HG02763 (cell line): ENCODE results near the gene TMEM271.

ENCODE experiments used
- ATAC-seq: cut with Tn5 transposase; IDR thresholded peaks from one replicate; pipeline ENCODE4 v1.9.1; 2021; ENCODE audit warnings: mild to moderate bottlenecking, moderate library complexity; ENCODE audit not compliant: unreplicated experiment

The TMEM271 gene

DNA sequence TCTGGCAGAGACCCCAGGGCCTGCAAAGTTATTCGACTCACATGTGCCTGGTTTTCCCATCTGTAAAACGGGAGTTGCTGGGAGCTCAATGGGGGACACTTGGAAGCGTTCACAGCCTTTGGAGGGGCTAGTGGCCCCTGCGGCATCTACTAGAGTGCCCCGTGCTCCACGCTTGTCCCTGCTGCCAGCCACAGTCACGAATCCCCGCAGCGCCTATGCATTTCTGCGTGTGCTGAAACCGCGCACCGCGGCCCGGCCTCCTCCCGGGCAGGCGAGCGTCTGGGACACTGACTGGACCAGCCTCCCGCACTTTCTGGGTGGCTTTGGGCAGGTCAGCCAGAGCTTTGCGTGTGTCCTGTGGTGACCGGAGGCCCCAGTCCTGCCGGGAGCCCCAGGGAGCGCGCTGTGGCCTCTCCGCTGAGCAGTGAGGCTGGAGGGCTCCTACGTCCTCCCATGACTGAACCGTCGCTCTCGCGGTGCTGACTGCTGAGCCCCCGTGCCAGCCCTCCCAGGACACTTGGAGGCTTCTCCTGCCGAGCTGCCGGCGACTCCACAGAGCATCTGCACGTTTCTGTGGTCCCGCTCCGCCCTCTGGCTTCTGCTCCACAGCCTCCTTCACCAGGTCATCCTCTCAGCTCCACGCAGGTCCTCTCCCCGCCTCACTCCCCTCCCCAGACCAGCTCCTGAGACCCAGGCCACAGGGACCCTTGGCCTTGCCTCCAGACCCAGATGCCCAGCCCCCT is 40.7 kb downstream of the TMEM271 start:
- no peak for ATAC-seq

GRCh38 chr4:534576-535151 is 41.4 kb downstream of the TMEM271 start:
- ATAC-seq, result no peak

DNA sequence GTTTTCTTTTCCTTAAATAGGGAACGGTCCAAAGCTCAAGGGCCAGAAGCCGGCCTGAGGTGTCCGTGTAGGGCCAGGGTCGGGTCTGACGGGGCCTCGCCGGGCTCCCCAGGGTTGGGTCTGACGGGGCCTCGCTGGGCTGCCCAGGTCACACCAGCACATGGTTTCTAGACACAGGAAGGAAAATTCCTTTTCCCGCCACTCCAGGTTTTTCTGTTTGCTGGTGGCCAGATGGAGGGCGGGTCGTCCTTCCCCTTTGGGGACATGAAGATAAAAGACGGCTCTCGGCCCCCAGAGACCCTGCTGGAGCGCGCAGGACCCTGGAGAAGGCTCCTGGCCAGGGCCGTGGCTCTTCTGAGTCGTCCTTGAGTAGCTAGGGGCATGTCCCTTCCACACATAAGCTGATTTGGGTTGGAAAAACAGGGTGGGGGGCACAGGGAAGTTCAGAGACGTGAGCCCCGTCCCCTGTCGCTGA is 42.0 kb downstream of the TMEM271 start:
- no peak for ATAC-seq

DNA sequence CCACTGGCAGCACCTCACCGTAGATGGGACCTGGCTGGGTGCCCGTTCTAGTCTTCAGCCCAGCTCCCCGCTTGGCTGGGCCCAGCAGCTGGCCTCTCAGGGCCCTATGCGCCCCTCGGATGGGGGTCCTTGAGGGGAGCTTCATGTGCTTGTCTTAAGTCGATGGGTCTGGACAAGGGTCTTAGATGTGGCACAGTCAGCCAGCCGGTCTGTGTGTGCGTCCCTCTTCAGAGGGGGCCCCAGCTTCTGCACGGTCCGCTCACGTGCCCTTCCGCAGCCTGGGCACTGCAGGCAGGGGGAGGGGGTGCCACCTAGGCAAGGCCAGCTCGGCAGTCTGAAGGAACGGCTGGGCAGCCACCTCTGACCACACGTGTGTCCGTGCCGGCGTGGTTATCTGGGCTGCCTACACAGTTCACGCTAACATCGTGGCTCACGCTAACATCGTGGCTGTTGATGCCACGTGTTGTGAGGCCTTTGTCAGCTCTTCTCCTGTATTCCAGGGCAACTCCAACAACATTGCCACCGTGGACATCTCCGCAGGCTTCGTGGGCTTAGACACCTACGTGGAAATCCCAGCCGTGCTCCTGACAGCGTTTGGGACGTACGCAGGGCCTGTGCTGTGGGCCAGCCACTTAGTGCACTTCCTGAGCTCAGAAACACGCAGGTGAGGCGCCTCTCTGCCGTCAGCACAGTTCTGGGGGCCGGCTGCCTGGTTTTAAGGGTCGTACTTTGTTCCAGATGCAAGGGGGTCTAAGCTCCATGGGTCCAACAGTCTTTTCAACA is 42.6 kb downstream of the TMEM271 start:
- no peak for ATAC-seq

DNA sequence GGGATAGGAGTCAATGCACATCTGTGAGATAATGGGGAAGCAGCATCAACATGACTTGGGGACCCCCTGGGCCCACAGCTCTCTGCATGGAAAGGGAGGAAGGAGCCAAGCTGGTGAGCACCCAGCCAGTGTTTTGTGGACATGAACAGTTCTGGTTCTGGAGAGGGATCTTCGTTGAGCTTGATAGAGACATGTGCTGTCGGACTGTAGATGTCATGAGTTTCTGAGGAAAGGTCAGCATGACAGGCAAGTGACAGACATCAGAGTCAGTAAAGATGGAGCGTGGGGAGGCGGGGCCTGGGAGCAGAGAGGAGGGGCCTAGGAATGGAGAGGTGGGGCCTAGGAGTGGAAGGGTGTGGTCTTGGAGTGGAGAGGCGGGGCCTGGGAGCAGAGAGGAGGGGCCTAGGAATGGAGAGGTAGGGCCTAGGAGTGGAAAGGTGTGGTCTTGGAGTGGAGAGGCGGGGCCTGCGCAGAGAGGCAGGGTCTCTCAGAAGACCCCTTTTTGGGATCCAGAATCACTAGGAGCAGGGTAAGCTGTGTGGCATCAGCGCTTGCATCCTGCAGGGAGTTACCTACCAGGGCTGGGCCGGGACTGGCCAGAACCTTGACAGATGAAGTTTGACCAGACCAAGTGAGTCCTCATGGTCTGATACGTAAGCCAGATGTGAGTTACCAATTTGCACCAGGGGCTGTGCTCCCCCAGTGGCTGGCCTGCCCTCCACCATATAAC is 43.3 kb downstream of the TMEM271 start:
- ATAC-seq, result no peak

DNA sequence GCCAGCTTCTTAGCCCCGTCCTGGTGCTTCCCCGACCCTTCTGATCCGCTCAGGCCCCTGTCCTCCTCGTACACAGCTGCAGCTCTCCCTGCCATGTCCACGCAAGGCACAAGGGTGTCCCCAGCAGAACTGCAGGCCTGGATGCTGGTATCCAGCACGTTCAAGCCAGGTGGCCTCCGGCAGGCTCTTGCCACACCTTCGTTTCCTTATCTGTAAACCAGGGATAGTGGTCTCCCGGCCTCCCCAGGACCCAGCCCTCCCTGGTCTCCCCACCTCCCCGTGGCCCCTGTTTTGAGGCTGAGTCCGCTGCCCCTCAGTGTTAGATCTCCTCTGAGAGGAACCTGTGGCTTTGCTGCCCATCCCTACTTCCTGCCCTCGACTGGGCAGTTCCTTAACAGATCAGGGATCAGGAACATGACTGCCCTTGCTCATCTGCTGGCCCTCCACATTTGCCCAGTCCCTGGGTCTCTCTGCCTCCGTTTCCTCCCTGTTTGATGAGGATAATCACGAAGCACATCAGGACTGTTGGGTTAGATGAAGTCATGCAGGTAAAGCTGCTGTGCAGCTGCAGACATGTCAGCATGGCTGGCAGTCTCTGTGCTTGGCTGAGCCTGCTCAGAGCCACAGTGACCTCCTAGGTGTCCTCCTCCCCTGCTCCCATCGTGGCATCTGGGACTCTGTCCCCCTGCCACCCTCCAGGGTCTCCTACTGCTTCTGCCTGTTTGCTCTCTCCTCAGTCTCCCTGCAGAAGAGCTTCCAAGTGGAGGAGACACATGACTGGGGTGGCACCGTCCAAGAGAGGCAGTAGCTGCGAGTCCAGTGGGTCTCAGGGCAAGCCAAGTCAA is 44.2 kb downstream of the TMEM271 start:
- no peak for ATAC-seq

DNA sequence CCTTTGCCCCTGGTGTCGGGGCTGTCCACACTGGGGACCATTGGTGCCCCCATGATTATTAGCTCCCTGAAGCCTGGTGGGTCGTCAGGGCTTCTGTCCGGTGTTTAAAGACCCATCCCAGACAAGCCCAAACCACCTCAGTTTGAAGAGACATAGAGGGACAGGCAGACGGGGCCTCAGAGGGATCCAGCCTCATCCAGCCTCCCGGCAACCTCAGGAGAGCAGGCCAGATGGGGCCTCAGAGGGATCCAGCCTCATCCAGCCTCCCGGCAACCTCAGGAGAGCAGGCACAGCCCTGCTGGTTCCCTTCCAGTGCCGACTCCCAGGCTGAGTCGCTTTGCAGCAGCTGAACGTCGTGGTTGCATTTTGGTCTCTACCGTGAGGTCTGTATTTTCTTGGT is 45.0 kb downstream of the TMEM271 start:
- ATAC-seq, result no peak

DNA sequence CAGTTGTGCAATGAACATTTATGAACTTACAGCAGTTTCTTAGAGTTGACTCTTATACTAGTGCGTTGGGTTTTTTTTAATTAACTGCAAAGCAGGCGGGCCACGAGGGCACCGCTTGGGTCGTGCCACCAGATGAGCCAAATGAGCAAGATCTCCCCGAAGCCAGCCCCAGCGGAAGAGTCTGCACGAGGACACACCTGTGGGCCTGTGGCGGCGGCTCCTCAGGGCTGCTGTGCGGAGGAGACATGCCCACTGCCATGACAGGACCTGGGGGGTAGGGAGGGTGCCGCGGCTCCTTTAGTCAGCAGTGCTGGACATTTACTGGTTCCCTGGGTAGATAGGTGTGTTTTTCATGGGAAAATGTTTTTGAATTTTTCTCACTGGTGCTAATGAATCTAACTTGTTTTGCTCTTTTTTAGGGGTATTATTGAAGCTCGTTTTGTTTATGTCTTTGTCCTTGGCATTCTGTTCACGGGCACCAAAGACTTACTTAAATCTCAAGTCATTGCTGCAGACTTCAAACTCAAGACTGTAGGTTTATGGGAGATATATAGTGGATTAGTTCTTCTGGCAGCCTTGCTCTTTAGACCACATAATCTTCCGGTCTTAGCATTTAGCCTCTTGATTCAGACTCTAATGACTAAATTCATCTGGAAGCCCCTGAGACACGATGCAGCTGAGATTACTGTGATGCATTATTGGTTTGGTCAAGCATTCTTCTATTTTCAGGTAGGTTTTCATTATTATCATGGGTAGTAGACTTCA is 45.9 kb downstream of the TMEM271 start:
- no peak for ATAC-seq

- ATAC-seq, result no peak
Measured at GRCh38 chr4:529563-529962, 46.5 kb downstream of the TMEM271 start.

- ATAC-seq, result no peak
Measured at GRCh38 chr4:528835-529234, 47.3 kb downstream of the TMEM271 start.

DNA sequence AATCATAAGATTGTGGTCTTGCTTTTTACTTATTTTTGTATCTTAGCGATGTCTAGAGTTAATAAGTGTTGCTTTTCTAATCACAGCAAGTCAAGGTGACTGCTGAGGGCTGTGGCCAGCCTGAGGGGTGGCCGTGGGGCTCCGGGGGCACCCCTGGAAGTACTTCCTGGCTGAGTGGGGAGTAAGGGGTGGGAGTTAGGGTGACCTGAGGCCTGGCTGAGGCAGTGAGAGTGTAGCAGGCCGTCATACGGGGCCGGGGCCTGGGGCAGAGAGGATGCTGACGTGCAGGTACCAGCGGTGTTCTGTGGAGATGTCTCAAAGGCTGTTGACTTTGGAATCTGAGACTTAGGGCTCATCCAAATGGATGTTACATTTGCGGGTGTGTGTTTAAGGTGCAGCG is 47.8 kb downstream of the TMEM271 start:
- no peak for ATAC-seq

GRCh38 chr4:526971-527460 is 49.1 kb downstream of the TMEM271 start:
- no peak for ATAC-seq

DNA sequence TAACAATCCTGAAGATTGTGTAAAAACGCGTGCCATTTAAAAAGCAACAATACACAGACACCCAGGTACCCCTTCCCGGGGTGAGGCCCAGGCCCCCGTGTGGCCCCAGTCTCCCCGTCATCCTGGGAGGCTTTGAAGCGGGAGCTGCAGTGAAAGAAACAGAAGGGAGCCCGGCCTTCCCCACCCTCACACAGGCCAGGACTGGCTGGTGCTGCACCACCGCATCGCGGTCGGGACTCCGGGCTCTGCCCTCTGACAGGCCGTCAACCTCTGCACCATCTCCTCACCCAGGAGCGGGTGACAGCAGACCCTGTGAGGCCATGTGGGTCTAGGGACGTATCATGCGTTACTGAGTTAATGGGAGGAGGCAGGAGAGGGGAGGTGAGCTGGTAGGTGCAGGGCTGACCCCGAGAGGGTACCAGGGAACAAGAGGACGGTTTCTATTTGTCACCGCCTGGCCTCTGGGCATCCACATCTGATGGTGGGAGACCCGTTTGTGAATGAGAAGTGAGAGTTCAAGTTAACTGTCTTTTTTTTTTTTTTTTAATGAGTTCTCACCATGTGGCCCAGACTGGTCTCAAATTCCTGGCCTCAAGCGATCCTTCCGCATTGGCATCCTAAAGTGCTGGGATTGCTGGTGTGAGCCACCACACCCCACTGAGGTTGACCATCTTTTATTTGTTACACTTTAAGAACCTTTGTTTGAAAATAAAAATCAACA is 49.7 kb downstream of the TMEM271 start:
- ATAC-seq, result no peak

GRCh38 chr4:525660-526059 is 50.4 kb downstream of the TMEM271 start:
- ATAC-seq, result no peak

- no peak for ATAC-seq
Measured at GRCh38 chr4:524196-524595, 51.9 kb downstream of the TMEM271 start.
